HAP-1 (cell line): ENCODE results near the gene SLC25A45.

Experiments used
- DNase-seq, 2 experiments: peaks; one replicate each; pipeline ENCODE4 v3.0.0-alpha.2; 2016 to 2020; ENCODE audit warnings: low spot score in 2 of 2
- H3K27me3 ChIP-seq: fragments of 250-450 bp; sonication (Bioruptor Pico); 2 replicates; pipeline ENCODE4 v1.5.1; 2020; ENCODE audit warnings: low read depth, mild to moderate bottlenecking, moderate library complexity
- H3K36me3 ChIP-seq: fragments of 250-450 bp; sonication (Bioruptor Pico); replicated peaks from 2 replicates; pipeline ENCODE4 v1.5.1; 2020; ENCODE audit warnings: mild to moderate bottlenecking
- H3K4me1 ChIP-seq: fragments of 250-450 bp; sonication (Bioruptor Pico); 2 replicates; pipeline ENCODE4 v1.5.1; 2020; ENCODE audit warnings: mild to moderate bottlenecking
- H3K4me3 ChIP-seq: fragments of 250-450 bp; sonication (Bioruptor Pico); 2 replicates; pipeline ENCODE4 v1.5.1; 2020; ENCODE audit warnings: mild to moderate bottlenecking, moderate library complexity
- H3K9me3 ChIP-seq: fragments of 250-450 bp; sonication (Bioruptor Pico); 2 replicates; pipeline ENCODE4 v1.5.1; 2020; ENCODE audit warnings: mild to moderate bottlenecking, moderate library complexity
- in situ Hi-C: fragments of 300-500 bp; cut with MboI; formaldehyde crosslinking; loops from 3 replicates; pipeline ENCODE4 v1.14.3; 2020; ENCODE audit warnings: low sequenced_read_pairs, inconsistent platforms, mixed read lengths

SLC25A45 gene

DNA sequence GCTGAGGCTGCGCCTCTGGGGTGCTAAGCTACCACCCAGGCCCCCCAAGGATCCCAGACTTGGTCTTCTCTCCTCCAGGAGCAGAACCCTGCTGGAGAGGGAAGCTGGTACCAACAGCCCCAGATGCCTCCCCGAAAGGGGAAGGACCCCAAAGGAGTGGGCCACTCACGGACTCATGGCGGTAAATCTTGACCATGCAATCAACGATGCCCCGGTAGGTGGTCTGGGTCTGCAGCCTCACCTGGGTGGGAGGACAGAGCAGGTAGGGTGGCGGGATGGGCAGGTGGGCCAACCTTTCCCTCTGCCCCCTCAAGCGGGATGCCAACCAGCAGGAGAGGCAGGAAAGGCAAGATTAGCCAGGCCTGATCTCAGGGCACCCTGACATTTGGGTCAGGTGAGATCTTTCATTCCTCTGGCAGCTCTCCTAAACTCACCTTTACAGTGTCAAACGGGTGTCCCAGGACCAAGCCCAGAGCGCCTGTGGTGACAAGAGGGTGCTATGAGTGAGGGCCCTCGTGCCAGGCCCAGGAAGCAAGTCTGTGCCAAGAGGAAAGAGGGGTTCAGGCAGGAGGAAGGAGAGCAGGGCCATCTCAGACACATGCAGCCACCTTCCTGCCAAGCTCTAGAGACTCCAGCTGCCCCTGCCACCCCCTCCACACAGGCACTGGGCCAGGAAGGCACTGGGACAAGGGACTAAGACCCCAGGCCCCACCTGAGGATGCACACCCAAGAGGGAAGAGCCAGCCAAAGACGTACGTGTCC lies 2.6 kb downstream of the SLC25A45 start:
- H3K4me1 ChIP-seq = peaks cover 15% of the 10 kb centered on the region
- no peaks in the 10 kb centered on the region for H3K9me3 ChIP-seq
- no peak overlapping the region for H3K4me3 ChIP-seq
- in situ Hi-C loops = no loop called here
- no peaks in the 10 kb centered on the region for H3K27me3 ChIP-seq
- no peak for DNase-seq
- H3K36me3 ChIP-seq = no peaks in the 10 kb centered on the region

DNA sequence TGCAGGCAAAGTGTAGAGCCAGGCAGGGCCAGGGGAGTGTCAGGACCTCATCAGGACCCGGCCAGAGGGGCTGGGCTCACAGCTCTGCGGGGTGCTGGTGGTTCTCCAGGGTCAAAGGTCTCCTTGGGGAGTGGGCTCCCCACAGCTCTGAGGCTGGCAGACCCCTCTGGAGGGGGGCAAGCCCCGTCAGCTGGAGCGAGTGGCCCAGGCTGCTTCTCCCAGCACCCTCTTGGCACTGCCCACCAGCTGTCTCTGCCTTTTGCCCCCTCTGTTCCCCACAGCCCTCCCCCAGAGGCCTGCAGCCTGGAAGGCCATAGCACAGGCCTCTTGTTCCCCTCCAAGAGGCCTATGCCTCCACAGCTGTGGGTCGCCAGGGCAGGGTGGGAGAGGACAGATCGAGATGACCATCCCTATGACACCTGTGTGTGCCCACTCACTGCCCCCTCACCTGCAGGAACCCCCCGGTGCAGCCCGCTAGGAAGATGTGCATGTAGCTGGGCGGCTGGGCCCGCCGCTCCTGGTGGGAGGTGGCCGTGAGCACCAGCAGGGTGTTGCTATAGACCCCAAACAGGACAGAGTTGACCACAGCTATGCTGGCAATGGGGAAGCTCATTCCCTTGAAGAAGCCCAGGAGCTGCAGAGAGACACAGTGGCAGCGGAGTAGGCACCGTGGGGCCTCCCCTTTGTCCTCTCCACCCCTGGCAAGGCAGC lies 3.4 kb downstream of the SLC25A45 start:
- H3K36me3 ChIP-seq = no peaks in the 10 kb centered on the region
- peaks cover 15% of the 10 kb centered on the region for H3K4me1 ChIP-seq
- no peak overlapping the region for H3K4me3 ChIP-seq
- H3K9me3 ChIP-seq = no peaks in the 10 kb centered on the region
- in situ Hi-C loops = no loop called here
- no peak for DNase-seq
- no peaks in the 10 kb centered on the region for H3K27me3 ChIP-seq

DNA sequence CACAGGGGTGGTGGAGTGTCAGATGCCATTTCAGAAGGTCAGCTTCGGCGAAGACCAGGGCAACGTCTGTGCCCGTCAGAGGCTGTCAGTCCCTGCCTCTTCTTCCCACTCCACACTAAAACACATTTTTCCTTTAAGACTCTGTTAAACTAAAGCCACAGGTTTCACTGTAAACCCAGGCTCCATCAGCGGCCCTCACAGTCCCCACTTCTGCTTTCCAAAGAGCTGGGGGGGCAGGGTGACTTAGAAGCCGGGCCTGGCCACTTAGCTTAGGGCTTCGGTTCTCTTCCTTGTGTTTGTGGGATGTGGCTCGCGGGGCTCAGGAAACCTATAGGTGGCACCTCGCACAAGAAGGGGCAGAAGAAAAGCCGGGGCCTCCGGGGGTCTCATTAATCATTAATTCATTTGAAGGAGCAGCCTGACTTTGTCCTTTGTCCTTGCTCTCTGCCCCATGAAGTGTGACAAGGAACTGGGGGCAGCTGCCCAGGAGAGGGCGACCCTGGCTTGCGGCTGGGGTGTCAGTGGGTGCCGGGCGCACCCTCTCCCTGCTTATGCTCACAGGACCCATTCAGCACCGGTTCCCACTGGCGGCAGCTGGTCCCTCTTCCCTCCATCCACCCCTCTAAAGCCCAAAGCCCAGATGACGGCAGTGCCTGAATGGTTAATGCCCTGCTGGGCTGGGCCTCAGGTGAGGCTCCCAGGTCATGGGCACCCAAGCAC lies 4.1 kb downstream of the SLC25A45 start:
- Histone ChIP-seq H3K4me3 (no peak overlapping the region), H3K36me3 (no peaks in the 10 kb centered on the region), H3K4me1 (peaks cover 15% of the 10 kb centered on the region), H3K9me3 (no peaks in the 10 kb centered on the region), H3K27me3 (no peaks in the 10 kb centered on the region)
- in situ Hi-C loops = no loop called here
- DNase-seq = no peak

DNA sequence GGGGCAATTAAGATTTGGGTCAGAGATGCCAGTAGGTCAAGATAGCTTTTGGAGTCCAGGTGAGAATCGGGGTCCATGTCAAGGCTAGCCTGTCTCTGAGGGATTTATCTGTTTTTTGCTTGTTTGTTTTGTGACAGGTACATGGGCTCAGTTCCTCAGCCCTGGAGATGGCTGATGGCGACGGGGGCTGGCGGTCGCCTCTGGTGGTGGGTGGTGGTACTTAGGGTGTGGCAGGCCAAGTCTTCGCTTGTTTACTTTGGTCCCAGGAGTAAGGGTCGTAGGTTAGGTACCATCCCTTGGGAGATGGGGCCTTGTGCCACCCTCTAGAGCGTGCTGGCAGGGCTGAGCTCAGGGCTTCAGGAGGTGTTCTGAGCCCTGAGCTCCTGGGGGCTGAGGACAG lies 4.7 kb downstream of the SLC25A45 start:
- in situ Hi-C loops = no loop called here
- no peaks in the 10 kb centered on the region for H3K9me3 ChIP-seq

DNA sequence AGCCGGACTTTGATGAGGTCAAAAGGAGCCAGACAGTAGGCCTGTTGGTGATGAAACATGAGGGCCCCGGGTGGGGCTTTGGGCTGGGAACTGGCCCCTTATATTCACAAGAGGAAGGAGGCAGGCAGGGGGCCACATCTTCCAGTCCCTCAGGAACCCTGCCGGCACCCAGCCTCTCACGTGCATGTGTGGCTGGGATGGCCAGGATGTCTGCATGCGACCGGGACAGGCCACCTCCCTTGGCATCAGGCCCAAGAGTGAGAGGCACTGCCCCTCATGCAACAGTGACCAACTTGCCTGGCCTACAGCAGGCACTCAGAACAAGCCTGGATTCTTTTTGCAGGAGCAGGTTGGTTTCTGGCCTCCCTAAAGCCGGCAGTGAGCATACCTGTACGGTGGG lies 5.4 kb downstream of the SLC25A45 start:
- in situ Hi-C loops = no loop called here
- H3K36me3 ChIP-seq = no peaks in the 10 kb centered on the region
- DNase-seq = no peak
- H3K4me1 ChIP-seq = peaks cover 5% of the 10 kb centered on the region
- no peak overlapping the region for H3K4me3 ChIP-seq
- H3K9me3 ChIP-seq = no peaks in the 10 kb centered on the region
- H3K27me3 ChIP-seq = no peaks in the 10 kb centered on the region; the same call in 1 of the 2 replicates

More for the DNA sequence above, 4.7 kb downstream of the SLC25A45 start:
- Histone ChIP-seq H3K36me3 (no peaks in the 10 kb centered on the region), H3K4me1 (peaks cover 12% of the 10 kb centered on the region), H3K4me3 (no peak overlapping the region), H3K27me3 (no peaks in the 10 kb centered on the region)
- no peak for DNase-seq

DNA sequence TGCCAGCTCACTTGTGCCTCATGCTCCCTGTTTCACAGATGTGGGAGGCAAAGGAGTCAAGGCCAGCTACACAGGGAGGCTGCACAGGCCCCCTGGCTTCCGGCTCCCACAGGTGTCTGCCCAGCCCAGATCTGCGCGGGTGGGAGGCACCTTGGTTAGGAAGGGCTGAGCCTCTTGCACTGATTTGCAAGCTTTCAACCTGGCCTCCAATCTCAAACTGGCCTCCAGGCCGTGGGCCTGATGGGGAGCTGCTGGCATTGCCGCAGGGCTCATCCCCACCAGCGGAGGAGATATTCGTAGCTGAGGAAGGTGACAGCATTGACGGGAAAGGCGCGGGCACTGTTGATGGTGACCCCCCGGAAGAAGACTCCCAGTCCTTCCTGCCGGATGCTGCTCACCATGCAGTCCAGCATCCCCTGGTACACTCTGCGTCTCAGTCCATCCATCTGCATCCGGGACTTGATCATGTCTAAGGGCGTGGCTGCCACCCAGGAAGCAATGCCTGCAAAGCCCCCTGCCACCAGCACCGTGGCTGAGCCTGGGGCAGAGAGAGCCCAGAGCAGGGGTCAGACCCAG lies 6.2 kb downstream of the SLC25A45 start:
- in situ Hi-C loops = no loop called here
- H3K36me3 ChIP-seq = no peaks in the 10 kb centered on the region
- H3K4me3 ChIP-seq = no peak overlapping the region
- no peaks in the 10 kb centered on the region for H3K4me1 ChIP-seq
- DNase-seq = no peak
- no peaks in the 10 kb centered on the region for H3K9me3 ChIP-seq
- no peaks in the 10 kb centered on the region; the same call in 1 of the 2 replicates for H3K27me3 ChIP-seq

DNA sequence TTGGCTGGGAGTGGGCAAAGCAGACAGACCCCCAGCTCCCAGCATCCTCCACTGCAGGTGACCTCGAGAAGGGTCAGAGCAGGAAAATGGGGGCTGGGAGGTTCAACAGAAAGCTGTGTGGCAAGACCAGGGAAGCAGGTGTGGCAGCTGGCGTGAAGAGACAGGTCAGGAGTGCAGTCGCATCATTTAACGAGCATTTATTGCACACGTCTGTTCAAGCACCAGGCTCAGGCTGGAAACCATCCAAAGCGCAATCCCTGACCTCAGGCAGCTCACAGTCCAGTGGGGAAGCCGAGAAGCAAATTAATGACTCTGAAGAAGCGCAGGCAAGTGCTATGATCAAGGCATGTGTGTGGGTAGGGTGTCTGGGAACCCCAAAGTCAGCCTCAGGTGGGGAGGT lies 7.4 kb downstream of the SLC25A45 start:
- H3K9me3 ChIP-seq = no peaks in the 10 kb centered on the region
- H3K36me3 ChIP-seq = no peaks in the 10 kb centered on the region
- no peak for DNase-seq
- no peaks in the 10 kb centered on the region; the same call in 1 of the 2 replicates for H3K27me3 ChIP-seq
- H3K4me1 ChIP-seq = no peaks in the 10 kb centered on the region
- no peak overlapping the region for H3K4me3 ChIP-seq
- in situ Hi-C loops = no loop called here

DNA sequence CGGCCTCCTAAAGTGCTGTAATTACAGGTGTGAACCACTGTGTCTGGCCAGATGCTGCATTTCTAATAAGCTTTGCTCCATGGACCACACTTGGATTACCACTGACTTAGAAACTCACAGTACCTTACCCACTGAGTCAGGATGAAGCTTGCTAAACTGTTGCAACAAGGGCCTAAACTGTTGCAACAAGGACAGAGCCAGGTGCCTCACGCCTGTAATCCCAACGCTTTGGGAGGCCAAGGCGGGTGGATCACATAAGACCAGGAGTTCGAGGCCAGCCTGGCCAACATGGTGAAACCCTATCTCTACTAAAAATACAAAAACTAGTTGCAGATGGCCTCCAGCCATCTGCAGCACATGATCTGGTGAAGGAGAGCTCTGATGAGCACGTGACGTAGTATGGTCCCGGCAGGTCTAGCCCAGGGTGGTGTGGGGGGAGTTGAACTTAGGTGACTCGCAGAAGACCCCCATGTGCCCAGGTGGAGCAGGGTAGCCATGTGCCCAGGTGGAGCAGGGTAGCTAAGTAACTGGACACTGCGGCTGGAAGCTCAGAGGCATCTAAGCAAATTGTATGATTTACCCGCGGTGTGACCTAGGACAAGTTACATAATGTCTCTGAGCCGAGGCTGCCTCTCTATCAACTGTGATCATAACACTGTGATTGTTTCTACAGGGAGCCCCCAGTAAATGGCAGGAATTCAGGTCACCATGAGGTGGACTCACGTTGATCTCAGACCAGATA lies 8.4 kb downstream of the SLC25A45 start:
- Histone ChIP-seq H3K36me3 (no peaks in the 10 kb centered on the region), H3K9me3 (no peaks in the 10 kb centered on the region), H3K27me3 (no peaks in the 10 kb centered on the region; the same call in 1 of the 2 replicates), H3K4me1 (no peaks in the 10 kb centered on the region), H3K4me3 (no peak overlapping the region)
- in situ Hi-C loops = no loop called here
- DNase-seq = no peak

DNA sequence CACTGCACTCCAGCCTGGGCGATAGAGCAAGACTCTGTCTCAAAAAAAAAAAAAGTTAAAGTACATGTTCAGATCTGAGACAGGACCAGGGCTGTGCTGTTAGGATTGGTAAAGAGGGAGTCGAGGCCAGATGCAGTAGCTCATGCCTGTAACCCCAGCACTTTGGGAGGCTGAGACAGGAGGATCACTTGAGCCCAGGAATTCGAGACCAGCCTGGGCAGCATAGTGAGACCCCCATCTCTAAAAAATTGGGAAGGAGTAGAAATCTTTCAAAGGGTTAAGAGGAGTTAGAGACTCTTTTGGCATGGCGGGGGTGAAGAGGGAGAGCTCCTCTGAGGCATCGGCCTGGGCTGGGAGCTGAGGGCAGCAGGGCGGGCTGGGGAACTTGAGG lies 11.8 kb downstream of the SLC25A45 start:
- in situ Hi-C loops = no loop called here

DNA sequence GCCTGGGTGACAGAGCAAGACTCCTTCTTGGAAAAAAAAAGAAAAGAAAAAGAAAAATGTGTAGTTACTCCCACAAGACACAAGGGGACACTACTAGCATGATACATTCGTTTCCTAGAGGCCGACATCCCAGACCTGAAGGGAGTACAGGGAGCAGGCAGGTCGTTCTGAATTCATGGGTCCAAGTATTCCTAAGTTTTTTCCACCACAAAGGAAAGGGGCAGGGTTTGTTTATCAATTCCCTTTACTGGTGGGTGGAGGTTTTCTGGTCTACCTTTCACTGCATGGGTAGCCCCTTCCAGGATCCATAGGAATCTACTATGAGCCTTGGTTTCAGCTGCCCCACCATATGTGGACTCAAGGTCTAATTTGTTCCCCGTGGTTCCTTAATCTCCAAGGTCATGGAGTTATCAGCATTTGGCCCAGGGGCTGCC lies 16.1 kb downstream of the SLC25A45 start:
- no peaks in the 10 kb centered on the region for H3K27me3 ChIP-seq
- H3K9me3 ChIP-seq = no peaks in the 10 kb centered on the region
- peak; percentile 69 to 88 for DNase-seq
- H3K4me3 ChIP-seq = no peak overlapping the region
- H3K36me3 ChIP-seq = no peaks in the 10 kb centered on the region
- in situ Hi-C loops = loop anchor here (5.0 kb wide), 1 partner anchor 141 kb away; no protein-coding TSS in a partner anchor
- peaks cover 11% of the 10 kb centered on the region for H3K4me1 ChIP-seq

More for the DNA sequence above, 11.8 kb downstream of the SLC25A45 start:
- Histone ChIP-seq H3K27me3 (no peaks in the 10 kb centered on the region; the same call in 1 of the 2 replicates), H3K4me3 (no peak overlapping the region), H3K4me1 (peaks cover 11% of the 10 kb centered on the region), H3K36me3 (no peaks in the 10 kb centered on the region), H3K9me3 (no peaks in the 10 kb centered on the region)
- no peak for DNase-seq

DNA sequence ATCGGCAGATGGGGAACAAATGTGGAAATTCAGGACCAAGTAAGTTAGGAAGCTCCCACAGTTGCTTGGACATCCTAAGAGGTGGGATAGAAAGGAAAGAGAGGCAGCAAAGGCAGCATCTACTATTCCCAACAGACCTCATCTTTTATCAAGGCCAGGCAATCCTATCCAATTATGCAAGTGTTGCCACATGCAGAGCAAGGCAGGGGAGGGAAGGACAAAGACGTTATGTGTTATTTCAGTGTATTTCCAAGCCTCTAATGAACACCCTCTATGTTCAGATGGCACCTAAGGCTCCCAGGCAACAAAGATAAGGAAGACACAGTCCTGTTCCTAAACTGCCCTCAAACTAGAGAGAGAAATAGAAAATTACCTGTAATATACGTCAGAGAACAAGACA lies 18.7 kb downstream of the SLC25A45 start:
- DNase-seq = no peak
- Histone ChIP-seq H3K36me3 (no peaks in the 10 kb centered on the region), H3K9me3 (no peaks in the 10 kb centered on the region), H3K4me3 (no peak overlapping the region), H3K27me3 (no peaks in the 10 kb centered on the region), H3K4me1 (peaks cover 11% of the 10 kb centered on the region)
- in situ Hi-C loops = no loop called here

DNA sequence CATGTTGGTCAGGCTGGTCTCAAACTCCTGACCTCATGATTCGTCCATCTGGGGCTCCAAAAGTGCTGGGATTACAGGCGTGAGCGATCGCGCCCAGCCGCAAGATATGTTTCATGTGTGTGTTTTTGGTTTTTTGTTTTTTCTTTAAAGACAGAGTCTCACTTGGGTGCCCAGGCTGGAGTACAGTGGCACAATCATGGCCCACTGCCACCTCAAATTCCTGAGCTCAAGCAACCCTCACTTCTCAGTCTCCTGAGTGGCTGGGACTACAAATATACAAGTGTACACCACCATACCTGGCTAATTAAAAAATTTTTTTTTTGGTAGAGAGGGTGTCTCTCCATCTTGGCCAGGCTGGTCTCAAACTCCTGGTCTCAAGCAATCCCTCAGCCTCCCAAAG lies 19.5 kb downstream of the SLC25A45 start:
- H3K4me1 ChIP-seq = peaks cover 11% of the 10 kb centered on the region
- H3K27me3 ChIP-seq = no peaks in the 10 kb centered on the region
- in situ Hi-C loops = no loop called here
- H3K9me3 ChIP-seq = no peaks in the 10 kb centered on the region
- no peak overlapping the region for H3K4me3 ChIP-seq
- no peak for DNase-seq
- no peaks in the 10 kb centered on the region for H3K36me3 ChIP-seq

DNA sequence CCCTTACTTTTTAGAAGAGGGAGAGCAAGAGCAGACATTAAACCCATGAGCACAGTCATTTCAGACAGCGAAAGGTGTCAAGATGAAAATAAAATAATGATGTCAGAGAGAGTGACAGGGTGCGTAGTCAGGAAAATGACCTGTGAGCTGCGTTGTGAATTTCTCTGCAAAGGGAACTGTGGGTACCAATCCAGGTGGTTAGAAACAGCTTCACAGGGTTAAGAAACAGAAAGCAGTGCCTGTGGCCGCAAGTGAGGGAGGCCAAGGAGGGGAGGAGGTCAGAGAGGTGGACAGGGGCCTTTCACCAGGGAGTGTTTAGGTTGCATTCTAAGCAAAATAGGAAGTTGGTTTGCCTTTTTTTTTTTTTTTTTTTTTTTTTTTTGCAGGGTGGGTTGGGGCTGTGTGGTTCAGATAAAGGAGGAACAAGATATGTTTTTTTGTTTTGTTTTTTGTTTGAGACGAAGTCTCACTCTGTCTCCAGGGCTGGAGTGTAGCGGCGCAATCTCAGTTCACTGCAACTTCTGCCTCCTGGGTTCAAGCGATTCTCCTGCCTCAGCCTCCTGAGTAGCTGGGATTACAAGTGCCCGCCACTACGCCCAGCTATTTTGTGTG lies 20.0 kb downstream of the SLC25A45 start:
- DNase-seq = no peak
- in situ Hi-C loops = no loop called here
- no peaks in the 10 kb centered on the region for H3K27me3 ChIP-seq
- H3K9me3 ChIP-seq = no peaks in the 10 kb centered on the region
- no peaks in the 10 kb centered on the region for H3K36me3 ChIP-seq
- H3K4me3 ChIP-seq = no peak overlapping the region
- H3K4me1 ChIP-seq = peaks cover 11% of the 10 kb centered on the region
